H1 (cell line): ENCODE data around the gene ELMO3. TPM values are rescaled to one million over a fixed set of nuclear protein-coding genes. Genes with fewer than 3 reads are reported as not detected.

Experiments
- CTCF ChIA-PET: fragments of 300-600 bp; sonication (Branson Sonifier 250); formaldehyde crosslinking; loops from one replicate; lab custom pipeline; 2021; ENCODE audit not compliant: partially characterized antibody; lab: Charles Lee
- POLR2A ChIA-PET: fragments of 300-600 bp; sonication (Branson Sonifier 250); formaldehyde crosslinking; loops from one replicate; lab custom pipeline; 2021; ENCODE audit warnings: inconsistent platforms; ENCODE audit not compliant: partially characterized antibody; lab: Charles Lee
- DNase-seq, 2 experiments: peaks; one replicate each; pipeline versions ENCODE4 v3.0.0 to v3.0.0-alpha.2; 2010 to 2022; ENCODE audit warnings: low spot score in 2 of 2, low read depth in 1 of 2, mixed read lengths in 1 of 2
- FAIRE-seq: peaks from 2 replicates; lab custom pipeline; 2011; peaks lifted over from hg19 to GRCh38; lab: Jason Lieb, UNC
- H2AFZ ChIP-seq: 2 replicates; pipeline ENCODE4 v1.8.1; 2012; ENCODE audit warnings: low read length, inconsistent platforms
- H2AK5ac ChIP-seq: 2 replicates; pipeline ENCODE4 v1.6.1; 2013; ENCODE audit warnings: low read depth, low read length
- H2BK120ac ChIP-seq: replicated peaks from 2 replicates; pipeline ENCODE3; 2013; ENCODE audit warnings: low read depth, low read length, inconsistent platforms
- H2BK12ac ChIP-seq: 2 replicates; pipeline ENCODE4 v1.6.1; 2013; ENCODE audit warnings: low read depth, low read length
- H2BK15ac ChIP-seq: 2 replicates; pipeline ENCODE4 v1.6.1; 2013; ENCODE audit warnings: low read length
- H2BK20ac ChIP-seq: 2 replicates; pipeline ENCODE4 v1.6.1; 2013; ENCODE audit warnings: low read length
- H2BK5ac ChIP-seq: 2 replicates; pipeline ENCODE4 v1.6.1; 2013; ENCODE audit warnings: low read depth, low read length
- H3K14ac ChIP-seq: 2 replicates; pipeline ENCODE4 v1.6.1; 2013; ENCODE audit warnings: inconsistent platforms; ENCODE audit not compliant: insufficient read length
- H3K18ac ChIP-seq: 2 replicates; pipeline ENCODE4 v1.6.1; 2013; ENCODE audit warnings: low read length; ENCODE audit errors: extremely low read depth
- H3K23ac ChIP-seq: 2 replicates; pipeline ENCODE4 v1.6.1; 2013; ENCODE audit warnings: inconsistent platforms; ENCODE audit not compliant: insufficient read length
- H3K23me2 ChIP-seq: 2 replicates; pipeline ENCODE4 v1.6.1; 2013; ENCODE audit warnings: low read depth, low read length
- H3K27ac ChIP-seq: 2 replicates; pipeline ENCODE4 v1.6.1; 2011; ENCODE audit warnings: low read depth, low read length, inconsistent platforms
- H3K27me3 ChIP-seq, 4 experiments: replicated peaks in 1 of 4; 1 replicate in 1 of 4; 2 replicates in 3 of 4; pipeline versions ENCODE4 v1.6.1 to v1.8.1; 2011 to 2013; ENCODE audit warnings: low read length in 3 of 4, mild to moderate bottlenecking in 3 of 4, inconsistent platforms in 2 of 4, mixed read lengths in 2 of 4, moderate library complexity in 1 of 4; ENCODE audit not compliant: control insufficient read depth in 3 of 4, insufficient read depth in 3 of 4; ENCODE audit errors: extremely low read depth in 1 of 4
- H3K36me3 ChIP-seq, 4 experiments: 2 replicates each; pipeline versions ENCODE4 v1.6.1 to v1.8.1; 2011 to 2013; ENCODE audit warnings: mild to moderate bottlenecking in 4 of 4, low read length in 3 of 4, moderate library complexity in 2 of 4, control low read depth in 1 of 4, inconsistent platforms in 1 of 4; ENCODE audit not compliant: insufficient read depth in 4 of 4, control insufficient read depth in 2 of 4
- H3K4ac ChIP-seq: replicated peaks from 2 replicates; pipeline ENCODE3; 2013; ENCODE audit warnings: low read length, low read depth, mixed read lengths, inconsistent platforms; ENCODE audit not compliant: insufficient read length
- H3K4me1 ChIP-seq, 4 experiments: replicated peaks in 1 of 4; 1 replicate in 1 of 4; 2 replicates in 3 of 4; pipeline versions ENCODE4 v1.6.1 to v1.8.1; 2011 to 2013; ENCODE audit warnings: low read length in 3 of 4, inconsistent platforms in 2 of 4, mixed read lengths in 1 of 4; ENCODE audit not compliant: insufficient read depth in 4 of 4, control insufficient read depth in 3 of 4
- H3K4me2 ChIP-seq, 2 experiments: 2 replicates each; pipeline versions ENCODE4 v1.6.1 to v1.8.1; 2011 to 2013; ENCODE audit warnings: low read depth in 2 of 2, low read length in 2 of 2, control low read depth in 1 of 2, inconsistent platforms in 1 of 2, mild to moderate bottlenecking in 1 of 2; ENCODE audit not compliant: insufficient read depth in 1 of 2
- H3K4me3 ChIP-seq, 4 experiments: fragments of 200-600, 300-600 bp in 1 of 4; sonication (generic), shearing (Covaris generic), sonication (Bioruptor Twin) in 1 of 4; 2 replicates each; pipeline versions ENCODE4 v1.5.1 to v1.8.1; 2011 to 2016; ENCODE audit warnings: low read length in 4 of 4, low read depth in 3 of 4, control low read depth in 2 of 4, inconsistent platforms in 2 of 4, mild to moderate bottlenecking in 2 of 4, mixed read lengths in 1 of 4, moderate library complexity in 1 of 4; ENCODE audit not compliant: insufficient read depth in 2 of 4; ENCODE audit errors: extremely low read depth in 1 of 4
- H3K56ac ChIP-seq: replicated peaks from 2 replicates; pipeline ENCODE3; 2013; ENCODE audit warnings: low read depth, mild to moderate bottlenecking, mixed read lengths, low read length, inconsistent platforms; ENCODE audit not compliant: insufficient read length
- H3K79me1 ChIP-seq: 2 replicates; pipeline ENCODE4 v1.6.1; 2013; ENCODE audit warnings: low read depth, low read length, control low read depth
- H3K79me2 ChIP-seq, 2 experiments: 2 replicates each; pipeline versions ENCODE4 v1.6.1 to v1.8.1; 2012 to 2013; ENCODE audit warnings: low read length in 2 of 2, mild to moderate bottlenecking in 2 of 2, inconsistent platforms in 1 of 2; ENCODE audit not compliant: insufficient read depth in 2 of 2, control insufficient read depth in 1 of 2
- H3K9ac ChIP-seq, 4 experiments: replicated peaks in 1 of 4; 1 replicate in 1 of 4; 2 replicates in 3 of 4; pipeline versions ENCODE4 v1.6.1 to v1.8.1; 2011 to 2013; ENCODE audit warnings: low read depth in 3 of 4, low read length in 3 of 4, control low read depth in 2 of 4, mild to moderate bottlenecking in 2 of 4, moderate library complexity in 2 of 4, inconsistent platforms in 1 of 4; ENCODE audit errors: extremely low read depth in 1 of 4
- H3K9me3 ChIP-seq, 2 experiments: 2 replicates each; pipeline versions ENCODE4 v1.6.1 to v1.8.1; 2012 to 2013; ENCODE audit warnings: mild to moderate bottlenecking in 2 of 2, moderate library complexity in 2 of 2, control low read depth in 1 of 2, inconsistent platforms in 1 of 2, low read depth in 1 of 2, low read length in 1 of 2, mixed read lengths in 1 of 2; ENCODE audit not compliant: insufficient read depth in 2 of 2
- H4K20me1 ChIP-seq, 2 experiments: replicated peaks in 1 of 2; 2 replicates each; pipeline versions ENCODE3 to v1.8.1; 2011 to 2013; ENCODE audit warnings: inconsistent platforms in 2 of 2, low read length in 2 of 2, mild to moderate bottlenecking in 1 of 2; ENCODE audit not compliant: insufficient read depth in 2 of 2, control insufficient read depth in 1 of 2
- H4K5ac ChIP-seq: 2 replicates; pipeline ENCODE4 v1.6.1; 2013; ENCODE audit warnings: low read length, low read depth, mixed read lengths, inconsistent platforms; ENCODE audit not compliant: insufficient read length
- H4K8ac ChIP-seq: 2 replicates; pipeline ENCODE4 v1.8.0; 2013; ENCODE audit warnings: mild to moderate bottlenecking, moderate library complexity, low read length, inconsistent platforms; ENCODE audit not compliant: insufficient read depth; ENCODE audit errors: extremely low read depth
- H4K91ac ChIP-seq: replicated peaks from 2 replicates; pipeline ENCODE3; 2013; ENCODE audit warnings: low read length, mixed read lengths, inconsistent platforms; ENCODE audit not compliant: insufficient read length
- MAX ChIP-seq: IDR thresholded peaks from 2 replicates; pipeline ENCODE4 v1.6.1; 2012; ENCODE audit warnings: inconsistent platforms
- NANOG ChIP-seq: IDR thresholded peaks from 2 replicates; pipeline ENCODE4 v1.6.1; 2011; ENCODE audit warnings: low read length, low read depth, mild to moderate bottlenecking, inconsistent platforms; ENCODE audit not compliant: insufficient read depth, poor library complexity, severe bottlenecking
- WGBS, 2 experiments: shearing (Covaris generic) in 1 of 2; methylation state at CpG; one replicate each; pipeline versions ENCODE4 v1.1.6 to v1.1.7; 2013 to 2015; ENCODE audit warnings: low lambda C conversion rate in 2 of 2, mixed read lengths in 2 of 2, inconsistent platforms in 1 of 2, low coverage in 1 of 2, missing lambda C conversion rate in 1 of 2; ENCODE audit not compliant: insufficient replicate concordance in 2 of 2, insufficient coverage in 1 of 2, insufficient read length in 1 of 2; ENCODE audit errors: extremely low coverage in 1 of 2, missing lambda C conversion rate in 1 of 2; 5-methylcytosine and 5-hydroxymethylcytosine counted together
- polyA plus RNA-seq, 7 experiments: library from polyadenylated mRNA; depleted of rRNA in 3 of 7; stranded (reverse) in 5 of 7; unstranded in 2 of 7; fragments of >200 nt in 5 of 7; fragments of 200-250 nt in 2 of 7; gene quantifications; 1 replicate in 5 of 7; 2 replicates in 1 of 7; 4 replicates in 1 of 7; pipeline versions ENCODE4 v1.2.1 to v1.2.3, GENCODE V29; 2011 to 2013; ENCODE audit warnings: missing spikeins in 2 of 7, mixed read lengths in 2 of 7
- total RNA-seq: library from RNA; stranded (reverse); fragmentation: NEBNext Ultra II Directional; extraction: Animal tissue kit (Norgen Biotek cat#: 25700); gene quantifications from 2 replicates; pipeline ENCODE4 v1.2.1, GENCODE V29; 2021
- TF ChIP-seq, protein P1 (sequence below), 3 experiments: IDR thresholded peaks; 1 replicate in 2 of 3; 2 replicates in 1 of 3; pipeline versions ENCODE4 v1.5.1 to v1.6.1; 2011; ENCODE audit warnings: low read length in 3 of 3, mild to moderate bottlenecking in 3 of 3, inconsistent platforms in 2 of 3, low read depth in 1 of 3, moderate library complexity in 1 of 3; ENCODE audit not compliant: insufficient read depth in 1 of 3; ENCODE audit errors: control extremely low read depth in 1 of 3

The ELMO3 gene
- total and polyA plus RNA-seq, 2 of the 8 experiments (the other 6 are each of a cell fraction or from before 2014, with no cell fraction given) = 9.6 to 10.9 TPM

- 94% methylated on average over 13 of the region's 13 CpGs; no CpG with 5 or more reads in 1 of the 2 experiments for WGBS, 2 experiments
Observed at GRCh38 chr16:67179421-67180080, 19.4 kb upstream of the ELMO3 start.

More at GRCh38 chr16:67179421-67180080, 19.4 kb upstream of the ELMO3 start:
- Histone ChIP-seq H3K14ac (no peak overlapping the region), H3K4me1 (peaks cover 0 to 15% (median 14%) of the 10 kb centered on the region in 4 experiments; a peak in 5 of 7 replicates), H3K36me3 (no peaks in the 10 kb centered on the region; a peak in 1 of 8 replicates), H2BK20ac (no peak overlapping the region), H3K4me3 (no peak overlapping the region), H2BK15ac (no peak overlapping the region), H3K4me2 (no peak overlapping the region; a peak in 1 of 4 replicates), H2AFZ (no peak overlapping the region), H4K5ac (no peak overlapping the region), H2BK12ac (no peak overlapping the region), H3K79me1 (no peaks in the 10 kb centered on the region), H3K79me2 (peaks cover 0 to 5% of the 10 kb centered on the region in 2 experiments; a peak in 1 of 4 replicates), H3K9me3 (no peaks in the 10 kb centered on the region), H2AK5ac (no peak overlapping the region), H3K23me2 (peaks cover 14% of the 10 kb centered on the region), H3K18ac (no peak overlapping the region), H4K8ac (no peak overlapping the region; the same call in 1 of the 2 replicates), H3K27me3 (peaks cover 20 to 44% (median 39%) of the 10 kb centered on the region in 4 experiments), H3K56ac (no peak overlapping the region), H4K91ac (no peak overlapping the region), H3K9ac (no peak overlapping the region), H2BK5ac (no peak overlapping the region), H3K23ac (no peak overlapping the region), H3K4ac (no peak overlapping the region), H3K27ac (no peak overlapping the region)
- CTCF ChIA-PET = interaction anchor here (0.8 to 13.1 kb wide), 11 partner anchors 7 to 299 kb away, joined by 3 to 151 read pairs (median 3); partner anchors contain the start of genes CDH16, E2F4, EXOC3L1 and HSF4
- no peak for DNase-seq
- POLR2A ChIA-PET = interaction anchor here (7.3 kb wide), 1 partner anchor 17 kb away, joined by 59 read pairs; the partner anchor contains the start of genes FBXL8, HSF4 and TRADD
- no peak for FAIRE-seq
- TF ChIP-seq, protein P1, sequence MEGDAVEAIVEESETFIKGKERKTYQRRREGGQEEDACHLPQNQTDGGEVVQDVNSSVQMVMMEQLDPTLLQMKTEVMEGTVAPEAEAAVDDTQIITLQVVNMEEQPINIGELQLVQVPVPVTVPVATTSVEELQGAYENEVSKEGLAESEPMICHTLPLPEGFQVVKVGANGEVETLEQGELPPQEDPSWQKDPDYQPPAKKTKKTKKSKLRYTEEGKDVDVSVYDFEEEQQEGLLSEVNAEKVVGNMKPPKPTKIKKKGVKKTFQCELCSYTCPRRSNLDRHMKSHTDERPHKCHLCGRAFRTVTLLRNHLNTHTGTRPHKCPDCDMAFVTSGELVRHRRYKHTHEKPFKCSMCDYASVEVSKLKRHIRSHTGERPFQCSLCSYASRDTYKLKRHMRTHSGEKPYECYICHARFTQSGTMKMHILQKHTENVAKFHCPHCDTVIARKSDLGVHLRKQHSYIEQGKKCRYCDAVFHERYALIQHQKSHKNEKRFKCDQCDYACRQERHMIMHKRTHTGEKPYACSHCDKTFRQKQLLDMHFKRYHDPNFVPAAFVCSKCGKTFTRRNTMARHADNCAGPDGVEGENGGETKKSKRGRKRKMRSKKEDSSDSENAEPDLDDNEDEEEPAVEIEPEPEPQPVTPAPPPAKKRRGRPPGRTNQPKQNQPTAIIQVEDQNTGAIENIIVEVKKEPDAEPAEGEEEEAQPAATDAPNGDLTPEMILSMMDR (IDR thresholded peaks at IDR 0.05; ENCODE audit: control extremely low read depth in 1 of 3, insufficient read depth in 1 of 3, low read depth in 1 of 3, low read length in 3 of 3) = peak; percentile 39 to 67 (median 43); a peak in 3 of 4 replicates
- TF ChIP-seq NANOG (no peak), MAX (0 out of 2 replicates have a peak, but pooled peaks have one; percentile 15)
- TF ChIP-seq, all 59 proteins: peak for 2
- peaks cover 7 to 27% of the 10 kb centered on the region in 2 experiments for H4K20me1 ChIP-seq
- no peak overlapping the region for H2BK120ac ChIP-seq
